ENCODE measurements around the gene MAP4K1. TPM values are rescaled to one million over a fixed set of nuclear protein-coding genes. Genes with fewer than 3 reads are reported as not detected.

Gene MAP4K1
- total RNA-seq, 1 experiment from 2014 or later: 2.3 TPM

DNA sequence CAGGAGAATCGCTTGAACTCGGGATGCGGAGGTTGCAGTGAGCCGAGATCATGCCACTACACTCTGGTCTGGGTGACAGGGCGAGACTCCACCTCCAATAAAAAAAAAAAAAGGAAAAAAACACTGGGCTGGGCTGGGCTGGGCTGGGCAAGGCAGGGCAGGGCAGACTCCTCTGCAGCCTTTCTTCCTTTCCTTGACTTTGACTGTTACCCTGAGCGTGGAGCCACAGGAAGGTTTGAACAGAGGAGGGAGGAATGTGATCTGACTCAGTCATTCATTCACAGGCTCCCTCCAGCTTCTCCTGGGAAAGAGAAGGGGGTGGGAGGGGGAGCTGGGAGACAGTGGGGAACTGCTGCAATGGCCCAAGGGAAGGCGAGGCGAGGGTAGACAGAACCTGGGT lies 27.0 kb upstream of the MAP4K1 start:
- DNase-seq (peak; percentile 52), ATAC-seq (peak; percentile 16)
- Histone ChIP-seq H2AFZ (ENCODE audit: low read length) (no peak overlapping the region), H3K4me1 (ENCODE audit: insufficient read depth, low read length) (peaks cover 8% of the 10 kb centered on the region; the same call in 1 of the 2 replicates), H3K9me3 (ENCODE audit: low read length) (no peaks in the 10 kb centered on the region), H3K4me3 (ENCODE audit: low read length) (no peak overlapping the region), H4K20me1 (ENCODE audit: low read length) (peaks cover 20% of the 10 kb centered on the region), H3K9ac (ENCODE audit: low read length) (no peak overlapping the region), H3K4me2 (ENCODE audit: low read length) (no peak overlapping the region), H3K27me3 (ENCODE audit: low read length) (no peaks in the 10 kb centered on the region), H3K9me2 (replicated peaks; ENCODE audit: low read length) (no peaks in the 10 kb centered on the region), H3K79me2 (ENCODE audit: low read length) (peaks cover 23% of the 10 kb centered on the region), H3K36me3 (ENCODE audit: low read depth, low read length) (peaks cover 10% of the 10 kb centered on the region; the same call in 1 of the 2 replicates), H3K27ac (ENCODE audit: low read length) (no peak overlapping the region), H3F3A (ENCODE audit: low read length, unreplicated experiment) (no peaks in the 10 kb centered on the region)
- ChIA-PET POLR2A (ENCODE audit: unreplicated experiment) (no interaction called here), CTCF (interaction anchor here (0.6 kb wide), 1 partner anchor 89 kb away, joined by 3 read pairs; no protein-coding TSS in a partner anchor)
- TF ChIP-seq EZH2 (IDR thresholded peaks at IDR 0.05; ENCODE audit: low read length, unreplicated experiment) (no peak), EZH2phosphoT487 (IDR thresholded peaks at IDR 0.05; ENCODE audit: borderline replicate concordance, low read length) (no peak)
- BruUV-seq (replicated peaks): no TSS peak
- intact Hi-C loops (cut with micrococcal nuclease): loop anchor here (5.0 kb wide), 1 partner anchor 38 kb away; no protein-coding TSS in a partner anchor

DNA sequence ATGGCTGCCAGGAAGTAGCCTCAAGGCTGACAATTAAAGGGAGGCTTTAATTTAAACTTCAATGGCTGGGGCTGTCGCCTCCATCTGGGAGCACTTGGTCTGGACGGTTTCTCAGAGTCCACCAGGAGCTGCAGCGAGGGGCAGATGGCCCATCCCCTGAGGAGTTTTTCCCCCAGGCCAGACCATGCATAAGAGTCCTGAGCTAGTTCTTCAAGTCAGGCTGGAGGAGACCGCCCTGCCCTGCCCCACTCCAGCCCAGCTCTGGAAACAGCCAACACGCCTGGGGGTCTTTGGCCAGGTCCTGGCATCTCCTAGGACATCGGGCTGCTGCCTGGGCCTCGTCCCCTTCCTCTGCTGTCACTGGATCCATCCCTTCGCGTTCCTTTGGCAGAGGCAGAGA lies 24.4 kb upstream of the MAP4K1 start:
- no peaks in the 10 kb centered on the region for H3F3A ChIP-seq (ENCODE audit: low read length, unreplicated experiment)
- ChIA-PET POLR2A (ENCODE audit: unreplicated experiment) (no interaction called here), CTCF (no interaction called here)
- H2AFZ ChIP-seq (ENCODE audit: low read length): no peak overlapping the region
- DNase-seq (no peak), ATAC-seq (no peak)
- no peaks in the 10 kb centered on the region for H4K20me1 ChIP-seq (ENCODE audit: low read length)
- H3K4me2 ChIP-seq (ENCODE audit: low read length): no peak overlapping the region
- intact Hi-C loops (cut with micrococcal nuclease): no loop called here
- H3K4me1 ChIP-seq (ENCODE audit: insufficient read depth, low read length): peaks cover 17% of the 10 kb centered on the region
- no peak overlapping the region for H3K9ac ChIP-seq (ENCODE audit: low read length)
- H3K27ac ChIP-seq (ENCODE audit: low read length): no peak overlapping the region
- TF ChIP-seq, protein P1, sequence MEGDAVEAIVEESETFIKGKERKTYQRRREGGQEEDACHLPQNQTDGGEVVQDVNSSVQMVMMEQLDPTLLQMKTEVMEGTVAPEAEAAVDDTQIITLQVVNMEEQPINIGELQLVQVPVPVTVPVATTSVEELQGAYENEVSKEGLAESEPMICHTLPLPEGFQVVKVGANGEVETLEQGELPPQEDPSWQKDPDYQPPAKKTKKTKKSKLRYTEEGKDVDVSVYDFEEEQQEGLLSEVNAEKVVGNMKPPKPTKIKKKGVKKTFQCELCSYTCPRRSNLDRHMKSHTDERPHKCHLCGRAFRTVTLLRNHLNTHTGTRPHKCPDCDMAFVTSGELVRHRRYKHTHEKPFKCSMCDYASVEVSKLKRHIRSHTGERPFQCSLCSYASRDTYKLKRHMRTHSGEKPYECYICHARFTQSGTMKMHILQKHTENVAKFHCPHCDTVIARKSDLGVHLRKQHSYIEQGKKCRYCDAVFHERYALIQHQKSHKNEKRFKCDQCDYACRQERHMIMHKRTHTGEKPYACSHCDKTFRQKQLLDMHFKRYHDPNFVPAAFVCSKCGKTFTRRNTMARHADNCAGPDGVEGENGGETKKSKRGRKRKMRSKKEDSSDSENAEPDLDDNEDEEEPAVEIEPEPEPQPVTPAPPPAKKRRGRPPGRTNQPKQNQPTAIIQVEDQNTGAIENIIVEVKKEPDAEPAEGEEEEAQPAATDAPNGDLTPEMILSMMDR (conservative IDR thresholded peaks at IDR 0.05; ENCODE audit: low read depth, low read length): no peak
- TF ChIP-seq EZH2phosphoT487 (IDR thresholded peaks at IDR 0.05; ENCODE audit: borderline replicate concordance, low read length) (no peak), EZH2 (IDR thresholded peaks at IDR 0.05; ENCODE audit: low read length, unreplicated experiment) (no peak)
- H3K36me3 ChIP-seq (ENCODE audit: low read depth, low read length): no peaks in the 10 kb centered on the region
- no TSS peak for BruUV-seq (replicated peaks)
- no peak overlapping the region for H3K4me3 ChIP-seq (ENCODE audit: low read length)
- H3K9me3 ChIP-seq (ENCODE audit: low read length): no peaks in the 10 kb centered on the region
- H3K9me2 ChIP-seq (replicated peaks; ENCODE audit: low read length): no peaks in the 10 kb centered on the region
- no peaks in the 10 kb centered on the region for H3K79me2 ChIP-seq (ENCODE audit: low read length)
- no peaks in the 10 kb centered on the region for H3K27me3 ChIP-seq (ENCODE audit: low read length)

DNA sequence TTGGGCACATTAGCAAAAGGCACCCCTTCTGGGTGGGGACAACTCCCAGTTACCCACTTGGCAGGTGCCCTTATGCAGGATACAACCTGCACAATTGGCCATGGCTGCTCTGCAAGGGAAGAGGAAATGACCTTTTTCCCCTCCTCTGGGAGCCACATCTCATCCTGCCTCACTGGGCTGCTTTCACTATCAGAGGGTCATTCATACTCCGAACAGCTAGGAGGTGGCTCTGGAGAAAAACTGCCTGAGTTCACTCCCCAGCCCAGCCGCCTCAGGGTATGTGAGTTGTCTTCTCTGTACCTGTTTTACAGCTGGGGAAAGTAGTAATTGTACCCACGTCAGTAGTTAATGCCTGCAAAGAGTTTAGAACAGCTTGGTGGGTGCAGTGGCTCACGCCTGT lies 22.6 kb upstream of the MAP4K1 start:
- no TSS peak for BruUV-seq (replicated peaks)
- Histone ChIP-seq H3K9me2 (replicated peaks; ENCODE audit: low read length) (no peaks in the 10 kb centered on the region), H3F3A (ENCODE audit: low read length, unreplicated experiment) (no peaks in the 10 kb centered on the region), H3K9ac (ENCODE audit: low read length) (no peak overlapping the region), H3K36me3 (ENCODE audit: low read depth, low read length) (peaks cover 7% of the 10 kb centered on the region), H3K4me1 (ENCODE audit: insufficient read depth, low read length) (peaks cover 33% of the 10 kb centered on the region), H3K9me3 (ENCODE audit: low read length) (no peaks in the 10 kb centered on the region), H3K4me2 (ENCODE audit: low read length) (no peak overlapping the region), H3K4me3 (ENCODE audit: low read length) (no peak overlapping the region), H3K79me2 (ENCODE audit: low read length) (0 out of 2 replicates have a peak, but pooled peaks cover 5% of the 10 kb centered on the region), H4K20me1 (ENCODE audit: low read length) (no peaks in the 10 kb centered on the region), H2AFZ (ENCODE audit: low read length) (no peak overlapping the region), H3K27ac (ENCODE audit: low read length) (no peak overlapping the region), H3K27me3 (ENCODE audit: low read length) (no peaks in the 10 kb centered on the region)
- DNase-seq (no peak), ATAC-seq (no peak)
- ChIA-PET CTCF (no interaction called here), POLR2A (ENCODE audit: unreplicated experiment) (no interaction called here)
- intact Hi-C loops (cut with micrococcal nuclease): no loop called here
- TF ChIP-seq EZH2 (IDR thresholded peaks at IDR 0.05; ENCODE audit: low read length, unreplicated experiment): no peak
- TF ChIP-seq, protein P1 (conservative IDR thresholded peaks at IDR 0.05; ENCODE audit: low read depth, low read length): no peak
- no peak for TF ChIP-seq EZH2phosphoT487 (IDR thresholded peaks at IDR 0.05; ENCODE audit: borderline replicate concordance, low read length)

All from PC-3 (cell line).